Measurements from ENCODE around the gene MBOAT2. TPM values are rescaled to one million over a fixed set of nuclear protein-coding genes. Genes with fewer than 3 reads are reported as not detected.

The MBOAT2 gene
- polyA plus RNA-seq, 1 donor from 2014 or later, result 205 TPM

GRCh38 chr2:9008951-9009664 lies 5.6 kb upstream of the MBOAT2 start:
- TF ChIP-seq SMC3 (conservative IDR thresholded peaks at IDR 0.05; ENCODE audit: poor library complexity) (no peak), POLR2AphosphoS5 (IDR thresholded peaks at IDR 0.05) (no peak), CTCF (IDR thresholded peaks at IDR 0.05; ENCODE audit: poor library complexity, severe bottlenecking) (no peak), TAF1 (IDR thresholded peaks at IDR 0.05; ENCODE audit: low read depth) (no peak), EP300 (conservative IDR thresholded peaks at IDR 0.05; ENCODE audit: poor library complexity, severe bottlenecking) (no peak), MXI1 (conservative IDR thresholded peaks at IDR 0.05; ENCODE audit: poor library complexity, severe bottlenecking) (no peak), EZH2 (IDR thresholded peaks at IDR 0.05; ENCODE audit: borderline replicate concordance, insufficient read depth, low read length, poor library complexity, severe bottlenecking) (no peak), RAD21 (conservative IDR thresholded peaks at IDR 0.05) (no peak)
- TF ChIP-seq, protein P1, sequence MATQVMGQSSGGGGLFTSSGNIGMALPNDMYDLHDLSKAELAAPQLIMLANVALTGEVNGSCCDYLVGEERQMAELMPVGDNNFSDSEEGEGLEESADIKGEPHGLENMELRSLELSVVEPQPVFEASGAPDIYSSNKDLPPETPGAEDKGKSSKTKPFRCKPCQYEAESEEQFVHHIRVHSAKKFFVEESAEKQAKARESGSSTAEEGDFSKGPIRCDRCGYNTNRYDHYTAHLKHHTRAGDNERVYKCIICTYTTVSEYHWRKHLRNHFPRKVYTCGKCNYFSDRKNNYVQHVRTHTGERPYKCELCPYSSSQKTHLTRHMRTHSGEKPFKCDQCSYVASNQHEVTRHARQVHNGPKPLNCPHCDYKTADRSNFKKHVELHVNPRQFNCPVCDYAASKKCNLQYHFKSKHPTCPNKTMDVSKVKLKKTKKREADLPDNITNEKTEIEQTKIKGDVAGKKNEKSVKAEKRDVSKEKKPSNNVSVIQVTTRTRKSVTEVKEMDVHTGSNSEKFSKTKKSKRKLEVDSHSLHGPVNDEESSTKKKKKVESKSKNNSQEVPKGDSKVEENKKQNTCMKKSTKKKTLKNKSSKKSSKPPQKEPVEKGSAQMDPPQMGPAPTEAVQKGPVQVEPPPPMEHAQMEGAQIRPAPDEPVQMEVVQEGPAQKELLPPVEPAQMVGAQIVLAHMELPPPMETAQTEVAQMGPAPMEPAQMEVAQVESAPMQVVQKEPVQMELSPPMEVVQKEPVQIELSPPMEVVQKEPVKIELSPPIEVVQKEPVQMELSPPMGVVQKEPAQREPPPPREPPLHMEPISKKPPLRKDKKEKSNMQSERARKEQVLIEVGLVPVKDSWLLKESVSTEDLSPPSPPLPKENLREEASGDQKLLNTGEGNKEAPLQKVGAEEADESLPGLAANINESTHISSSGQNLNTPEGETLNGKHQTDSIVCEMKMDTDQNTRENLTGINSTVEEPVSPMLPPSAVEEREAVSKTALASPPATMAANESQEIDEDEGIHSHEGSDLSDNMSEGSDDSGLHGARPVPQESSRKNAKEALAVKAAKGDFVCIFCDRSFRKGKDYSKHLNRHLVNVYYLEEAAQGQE (IDR thresholded peaks at IDR 0.05; ENCODE audit: borderline replicate concordance), result no peak
- peaks cover 5% of the 10 kb centered on the region for H3K79me2 ChIP-seq (replicated peaks; ENCODE audit: insufficient read depth, low read length)
- H3K9me3 ChIP-seq (ENCODE audit: low read length), result no peaks in the 10 kb centered on the region
- no peak overlapping the region for H3K4me3 ChIP-seq (ENCODE audit: low read length)
- no peak overlapping the region for H3K9ac ChIP-seq (ENCODE audit: low read length)
- no peaks in the 10 kb centered on the region for H3F3A ChIP-seq (ENCODE audit: insufficient read depth, low read length, poor library complexity, severe bottlenecking)
- H3K4me2 ChIP-seq (ENCODE audit: low read length), result no peak overlapping the region
- H2AFZ ChIP-seq (ENCODE audit: low read depth, low read length), result no peak overlapping the region
- H4K20me1 ChIP-seq (ENCODE audit: insufficient read depth), result no peaks in the 10 kb centered on the region
- no peaks in the 10 kb centered on the region for H3K9me2 ChIP-seq (ENCODE audit: insufficient read depth, low read length)
- H3K27me3 ChIP-seq (ENCODE audit: insufficient read depth, low read depth, low read length), result no peaks in the 10 kb centered on the region
- H3K27ac ChIP-seq (ENCODE audit: low read length), result no peak overlapping the region
- H3K36me3 ChIP-seq (ENCODE audit: insufficient read depth, low read length), result no peaks in the 10 kb centered on the region

GRCh38 chr2:9006368-9006767 lies 2.9 kb upstream of the MBOAT2 start:
- H3K9ac ChIP-seq (ENCODE audit: low read length), result no peak overlapping the region
- H3K27ac ChIP-seq (ENCODE audit: low read length), result no peak overlapping the region
- no peaks in the 10 kb centered on the region for H3K27me3 ChIP-seq (ENCODE audit: insufficient read depth, low read depth, low read length)
- no peak overlapping the region for H2AFZ ChIP-seq (ENCODE audit: low read depth, low read length)
- no peak overlapping the region for H3K4me2 ChIP-seq (ENCODE audit: low read length)
- peaks cover 14% of the 10 kb centered on the region for H3K79me2 ChIP-seq (replicated peaks; ENCODE audit: insufficient read depth, low read length)
- TF ChIP-seq EZH2 (IDR thresholded peaks at IDR 0.05; ENCODE audit: borderline replicate concordance, insufficient read depth, low read length, poor library complexity, severe bottlenecking), result no peak
- TF ChIP-seq POLR2AphosphoS5 (IDR thresholded peaks at IDR 0.05), result no peak
- no peak for TF ChIP-seq RAD21 (conservative IDR thresholded peaks at IDR 0.05)
- TF ChIP-seq SMC3 (conservative IDR thresholded peaks at IDR 0.05; ENCODE audit: poor library complexity), result no peak
- TF ChIP-seq CTCF (IDR thresholded peaks at IDR 0.05; ENCODE audit: poor library complexity, severe bottlenecking), result no peak
- no peak for TF ChIP-seq TAF1 (IDR thresholded peaks at IDR 0.05; ENCODE audit: low read depth)
- no peak for TF ChIP-seq EP300 (conservative IDR thresholded peaks at IDR 0.05; ENCODE audit: poor library complexity, severe bottlenecking)
- TF ChIP-seq, protein P1 (IDR thresholded peaks at IDR 0.05; ENCODE audit: borderline replicate concordance), result no peak
- TF ChIP-seq MXI1 (conservative IDR thresholded peaks at IDR 0.05; ENCODE audit: poor library complexity, severe bottlenecking), result no peak
- H3K36me3 ChIP-seq (ENCODE audit: insufficient read depth, low read length), result no peaks in the 10 kb centered on the region
- H3K9me2 ChIP-seq (ENCODE audit: insufficient read depth, low read length), result no peaks in the 10 kb centered on the region
- no peak overlapping the region for H3K4me3 ChIP-seq (ENCODE audit: low read length)
- H3K9me3 ChIP-seq (ENCODE audit: low read length), result no peaks in the 10 kb centered on the region
- no peaks in the 10 kb centered on the region for H3F3A ChIP-seq (ENCODE audit: insufficient read depth, low read length, poor library complexity, severe bottlenecking)
- H4K20me1 ChIP-seq (ENCODE audit: insufficient read depth), result no peaks in the 10 kb centered on the region
